GM18505 (cell line): ENCODE results near the gene TNNT2.

Experiments used
- ATAC-seq: cut with Tn5 transposase; IDR thresholded peaks from one replicate; pipeline ENCODE4 v1.9.1; 2021; ENCODE audit not compliant: unreplicated experiment
- POLR2A ChIP-seq: IDR thresholded peaks from 4 replicates; pipeline ENCODE4 v1.6.1; 2011; ENCODE audit warnings: borderline replicate concordance; ENCODE audit not compliant: insufficient read depth, insufficient read length; ENCODE audit errors: extremely low read depth

The TNNT2 gene

GRCh38 chr1:201322653-201323510 lies 54.6 kb downstream of the TNNT2 start:
- ATAC-seq = no peak
- TF ChIP-seq POLR2A = no peak

- TF ChIP-seq POLR2A = no peak
- no peak for ATAC-seq
Observed at GRCh38 chr1:201321826-201322390, 55.6 kb downstream of the TNNT2 start.

GRCh38 chr1:201320168-201320788 lies 57.2 kb downstream of the TNNT2 start:
- TF ChIP-seq POLR2A = no peak
- ATAC-seq = no peak

GRCh38 chr1:201319631-201320030 lies 57.8 kb downstream of the TNNT2 start:
- ATAC-seq = no peak
- no peak for TF ChIP-seq POLR2A

- TF ChIP-seq POLR2A = no peak
- no peak for ATAC-seq
Observed at GRCh38 chr1:201318504-201319340, 58.8 kb downstream of the TNNT2 start.

GRCh38 chr1:201317551-201317950 lies 59.9 kb downstream of the TNNT2 start:
- no peak for TF ChIP-seq POLR2A
- no peak for ATAC-seq

- ATAC-seq = no peak
- TF ChIP-seq POLR2A = no peak
Observed at GRCh38 chr1:201316556-201316955, 60.9 kb downstream of the TNNT2 start.

- TF ChIP-seq POLR2A = no peak
- ATAC-seq = no peak
Observed at GRCh38 chr1:201313086-201313485, 64.4 kb downstream of the TNNT2 start.

GRCh38 chr1:201312298-201312697 lies 65.2 kb downstream of the TNNT2 start:
- TF ChIP-seq POLR2A = no peak
- no peak for ATAC-seq

- no peak for TF ChIP-seq POLR2A
- no peak for ATAC-seq
Observed at GRCh38 chr1:201311356-201312011, 66.0 kb downstream of the TNNT2 start.

GRCh38 chr1:201310986-201311355 lies 66.5 kb downstream of the TNNT2 start:
- ATAC-seq = no peak
- TF ChIP-seq POLR2A = no peak

- no peak for TF ChIP-seq POLR2A
- ATAC-seq = no peak
Observed at GRCh38 chr1:201310251-201310985, 67.1 kb downstream of the TNNT2 start.

GRCh38 chr1:201309416-201309815 lies 68.1 kb downstream of the TNNT2 start:
- ATAC-seq = no peak
- TF ChIP-seq POLR2A = no peak
